Fibroblast of the conjunctiva (primary cell): ENCODE results near the gene SEBOX.

Experiments used
- DNase-seq: peaks from one replicate; pipeline ENCODE4 v3.0.0-alpha.2; 2010; ENCODE audit warnings: low read depth

The SEBOX gene

GRCh38 chr17:28364665-28365363, at the start of gene SEBOX:
Gene SEBOX, minus strand, starts transcription at chr17:28365199. Its CDS starts 48 bp downstream, at chr17:28365151.
- DNase-seq = no peak

- no peak for DNase-seq
Observed at GRCh38 chr17:28413804-28414203, 48.8 kb upstream of the SEBOX start.

GRCh38 chr17:28412099-28412498, 47.1 kb upstream of the SEBOX start:
- no peak for DNase-seq

GRCh38 chr17:28407974-28408306, 42.9 kb upstream of the SEBOX start:
- DNase-seq = no peak

- DNase-seq = no peak
Observed at GRCh38 chr17:28407130-28407973, 42.4 kb upstream of the SEBOX start.

- no peak for DNase-seq
Observed at GRCh38 chr17:28406473-28406814, 41.4 kb upstream of the SEBOX start.

- DNase-seq = no peak
Observed at GRCh38 chr17:28405632-28406472, 40.9 kb upstream of the SEBOX start, which contains the start of gene SLC46A1. Gene SLC46A1, minus strand, starts transcription at chr17:28406212. Its CDS starts 98 bp downstream, at chr17:28406114.

- no peak for DNase-seq
Observed at GRCh38 chr17:28404812-28405570, 40.0 kb upstream of the SEBOX start.

- no peak for DNase-seq
Observed at GRCh38 chr17:28404461-28404811, 39.4 kb upstream of the SEBOX start.

GRCh38 chr17:28404007-28404406, 39.0 kb upstream of the SEBOX start:
- no peak for DNase-seq

GRCh38 chr17:28402844-28403243, 37.8 kb upstream of the SEBOX start:
- no peak for DNase-seq

GRCh38 chr17:28402224-28402630, 37.2 kb upstream of the SEBOX start:
- DNase-seq = no peak

GRCh38 chr17:28399808-28400207, 34.8 kb upstream of the SEBOX start:
- DNase-seq = no peak

- no peak for DNase-seq
Observed at GRCh38 chr17:28398280-28398981, 33.4 kb upstream of the SEBOX start.

- DNase-seq = no peak
Observed at GRCh38 chr17:28397687-28398279, 32.8 kb upstream of the SEBOX start.

- no peak for DNase-seq
Observed at GRCh38 chr17:28397275-28397674, 32.3 kb upstream of the SEBOX start.

- no peak for DNase-seq
Observed at GRCh38 chr17:28396635-28397239, 31.7 kb upstream of the SEBOX start.

- no peak for DNase-seq
Observed at GRCh38 chr17:28395968-28396367, 31.0 kb upstream of the SEBOX start.

- DNase-seq = no peak
Observed at GRCh38 chr17:28395426-28395825, 30.4 kb upstream of the SEBOX start.

GRCh38 chr17:28394337-28395116, 29.5 kb upstream of the SEBOX start:
- no peak for DNase-seq
